H9 (cell line): ENCODE results near the gene FBXL2. TPM values are rescaled to one million over a fixed set of nuclear protein-coding genes. Genes with fewer than 3 reads are reported as not detected.

Source experiments
- DNase-seq: peaks from one replicate; pipeline ENCODE4 v3.0.0-alpha.2; 2017
- H2AFZ ChIP-seq: one replicate; pipeline ENCODE4 v1.6.1; 2013; ENCODE audit warnings: mild to moderate bottlenecking, low read length, control low read depth, moderate library complexity
- H2AK5ac ChIP-seq: 2 replicates; pipeline ENCODE4 v1.6.1; 2013; ENCODE audit warnings: low read length, control low read depth, mixed read lengths; ENCODE audit not compliant: insufficient read length
- H2BK120ac ChIP-seq: one replicate; pipeline ENCODE4 v1.6.1; 2013; ENCODE audit warnings: low read depth, mild to moderate bottlenecking, low read length, control low read depth, inconsistent platforms; ENCODE audit not compliant: poor library complexity, severe bottlenecking
- H2BK12ac ChIP-seq: 2 replicates; pipeline ENCODE4 v1.6.1; 2013; ENCODE audit warnings: low read length, control low read depth, mixed read lengths, low read depth; ENCODE audit not compliant: insufficient read length
- H2BK15ac ChIP-seq: 2 replicates; pipeline ENCODE4 v1.6.1; 2013; ENCODE audit warnings: low read depth, low read length, control low read depth
- H2BK20ac ChIP-seq: one replicate; pipeline ENCODE4 v1.6.1; 2013; ENCODE audit warnings: low read depth, mild to moderate bottlenecking, low read length, control low read depth, inconsistent platforms; ENCODE audit not compliant: poor library complexity, severe bottlenecking
- H2BK5ac ChIP-seq: 2 replicates; pipeline ENCODE4 v1.6.1; 2013; ENCODE audit warnings: low read length, control low read depth, mixed read lengths; ENCODE audit not compliant: insufficient read length
- H3K14ac ChIP-seq: 2 replicates; pipeline ENCODE4 v1.6.1; 2013; ENCODE audit warnings: low read length, control low read depth; ENCODE audit not compliant: insufficient read depth
- H3K18ac ChIP-seq: 2 replicates; pipeline ENCODE4 v1.6.1; 2013; ENCODE audit warnings: low read depth, mild to moderate bottlenecking, mixed read lengths, low read length, control low read depth; ENCODE audit not compliant: insufficient read length
- H3K23ac ChIP-seq: 2 replicates; pipeline ENCODE4 v1.6.1; 2013; ENCODE audit warnings: low read length, control low read depth, mixed read lengths, low read depth; ENCODE audit not compliant: insufficient read length
- H3K23me2 ChIP-seq: 2 replicates; pipeline ENCODE4 v1.6.1; 2013; ENCODE audit warnings: low read depth, mild to moderate bottlenecking, mixed read lengths, low read length, control low read depth; ENCODE audit not compliant: insufficient read length, poor library complexity, severe bottlenecking
- H3K27ac ChIP-seq: 2 replicates; pipeline ENCODE4 v1.5.1; 2013; ENCODE audit warnings: low read length, control low read depth, mixed read lengths, low read depth; ENCODE audit not compliant: insufficient read length
- H3K27me3 ChIP-seq: 2 replicates; pipeline ENCODE4 v1.6.1; 2013; ENCODE audit warnings: low read length, control low read depth, inconsistent platforms; ENCODE audit not compliant: insufficient read depth
- H3K4ac ChIP-seq: 2 replicates; pipeline ENCODE4 v1.6.1; 2013; ENCODE audit warnings: low read depth, mild to moderate bottlenecking, control low read depth, inconsistent platforms, low read length, moderate library complexity
- H3K4me1 ChIP-seq: 2 replicates; pipeline ENCODE4 v1.6.1; 2013; ENCODE audit warnings: low read length, control low read depth, inconsistent platforms; ENCODE audit not compliant: insufficient read depth
- H3K4me2 ChIP-seq: 2 replicates; pipeline ENCODE4 v1.6.1; 2013; ENCODE audit warnings: low read length, control low read depth, mixed read lengths; ENCODE audit not compliant: insufficient read length, insufficient read depth
- H3K56ac ChIP-seq: 2 replicates; pipeline ENCODE4 v1.6.1; 2013; ENCODE audit warnings: low read depth, mild to moderate bottlenecking, mixed read lengths, low read length, control low read depth; ENCODE audit not compliant: insufficient read length
- H3K79me1 ChIP-seq: 2 replicates; pipeline ENCODE4 v1.6.1; 2013; ENCODE audit warnings: low read depth, mild to moderate bottlenecking, moderate library complexity, low read length, control low read depth, inconsistent platforms; ENCODE audit not compliant: insufficient read depth, poor library complexity, severe bottlenecking
- H3K79me2 ChIP-seq: 2 replicates; pipeline ENCODE4 v1.6.1; 2013; ENCODE audit warnings: low read length, control low read depth, inconsistent platforms; ENCODE audit not compliant: insufficient read depth
- H3K9ac ChIP-seq: 2 replicates; pipeline ENCODE4 v1.6.1; 2013; ENCODE audit warnings: low read length, control low read depth, mixed read lengths; ENCODE audit not compliant: insufficient read length; ENCODE audit errors: extremely low read depth
- H3K9me3 ChIP-seq: one replicate; pipeline ENCODE4 v1.6.1; 2013; ENCODE audit warnings: low read depth, low read length, inconsistent platforms; ENCODE audit not compliant: control insufficient read depth
- H3T11ph ChIP-seq: one replicate; pipeline ENCODE4 v1.6.1; 2013; ENCODE audit warnings: mild to moderate bottlenecking, low read length, control low read depth, inconsistent platforms
- H4K20me1 ChIP-seq: one replicate; pipeline ENCODE4 v1.6.1; 2013; ENCODE audit not compliant: control insufficient read depth, insufficient read length, insufficient read depth
- H4K5ac ChIP-seq: 2 replicates; pipeline ENCODE4 v1.6.1; 2013; ENCODE audit warnings: low read depth, mild to moderate bottlenecking, mixed read lengths, low read length, control low read depth; ENCODE audit not compliant: insufficient read length
- H4K8ac ChIP-seq: replicated peaks from 2 replicates; pipeline ENCODE4 v1.6.1; 2013; ENCODE audit warnings: low read length, control low read depth, mixed read lengths, low read depth; ENCODE audit not compliant: insufficient read length
- H4K91ac ChIP-seq: 2 replicates; pipeline ENCODE4 v1.6.1; 2013; ENCODE audit warnings: low read depth, mild to moderate bottlenecking, moderate library complexity, mixed read lengths, low read length, control low read depth; ENCODE audit not compliant: insufficient read length
- H3K27ac Mint-ChIP-seq, 3 experiments: 2 replicates in 2 of 3; 3 replicates in 1 of 3; pipeline ENCODE4 v1.8.0; 2020 to 2021; ENCODE audit warnings: mixed read lengths in 3 of 3, mild to moderate bottlenecking in 1 of 3, moderate library complexity in 1 of 3
- H3K27me3 Mint-ChIP-seq: 2 replicates; pipeline ENCODE4 v1.8.0; 2021; ENCODE audit warnings: low read depth, mild to moderate bottlenecking, moderate library complexity, mixed read lengths
- H3K36me3 Mint-ChIP-seq, 3 experiments: 2 replicates in 2 of 3; 3 replicates in 1 of 3; pipeline ENCODE4 v1.8.0; 2020 to 2021; ENCODE audit warnings: low read depth in 3 of 3, mixed read lengths in 3 of 3; ENCODE audit not compliant: insufficient read depth in 1 of 3
- H3K4me1 Mint-ChIP-seq, 2 experiments: 2 replicates each; pipeline ENCODE4 v1.8.0; 2020; ENCODE audit warnings: mixed read lengths in 2 of 2
- H3K4me3 Mint-ChIP-seq, 2 experiments: 2 replicates in 1 of 2; 3 replicates in 1 of 2; pipeline ENCODE4 v1.8.0; 2020 to 2021; ENCODE audit warnings: mild to moderate bottlenecking in 2 of 2, mixed read lengths in 2 of 2, moderate library complexity in 1 of 2
- H3K9me3 Mint-ChIP-seq, 2 experiments: 2 replicates in 1 of 2; 3 replicates in 1 of 2; pipeline ENCODE4 v1.8.0; 2020; ENCODE audit warnings: mild to moderate bottlenecking in 2 of 2, mixed read lengths in 2 of 2, moderate library complexity in 1 of 2
- CTCF ChIP-seq: fragments of 200-600 bp; sonication (generic); conservative IDR thresholded peaks from 3 replicates; pipeline ENCODE4 v1.8.0; 2021; ENCODE audit warnings: antibody characterized with exemption, mild to moderate bottlenecking
- total RNA-seq: library from RNA; stranded (reverse); gene quantifications from 2 replicates; pipeline ENCODE4 v1.2.1, GENCODE V29; 2021

Gene FBXL2
- total RNA-seq, 1 experiment from 2014 or later = 2.7 TPM

- Histone ChIP-seq H4K91ac (no peak overlapping the region), H3K23me2 (no peaks in the 10 kb centered on the region), H3K27me3 (no peaks in the 10 kb centered on the region), H3K56ac (no peak overlapping the region), H3K23ac (no peak overlapping the region), H2AK5ac (no peak overlapping the region), H3K4ac (no peak overlapping the region), H2BK15ac (no peak overlapping the region), H2BK5ac (no peak overlapping the region), H4K8ac (no peak overlapping the region), H3K79me2 (no peaks in the 10 kb centered on the region), H3K9me3 (no peaks in the 10 kb centered on the region), H3K4me1 (no peaks in the 10 kb centered on the region; the same call in 1 of the 2 replicates), H3K79me1 (no peaks in the 10 kb centered on the region), H2BK120ac (no peak overlapping the region), H3K18ac (no peak overlapping the region), H3K14ac (no peak overlapping the region), H3K4me2 (no peak overlapping the region), H3T11ph (no peak overlapping the region), H2BK12ac (no peak overlapping the region), H3K27ac (no peak overlapping the region), H2AFZ (no peak overlapping the region), H3K9ac (no peak overlapping the region), H4K20me1 (no peaks in the 10 kb centered on the region), H4K5ac (no peak overlapping the region), H2BK20ac (no peak overlapping the region)
- Mint-ChIP-seq H3K27me3 (no peaks in the 10 kb centered on the region; the same call in 1 of the 2 replicates), H3K4me1 (peaks cover 15 to 21% of the 10 kb centered on the region in 2 experiments), H3K4me3 (no peak overlapping the region), H3K27ac (peak overlapping the region in 1 of 3 experiments; percentile 31; a peak in 1 of 7 replicates), H3K9me3 (peaks cover 6 to 10% of the 10 kb centered on the region in 2 experiments; a peak in 4 of 5 replicates), H3K36me3 (peaks cover 0 to 6% (median 6%) of the 10 kb centered on the region in 3 experiments; a peak in 4 of 7 replicates)
- TF ChIP-seq CTCF = no peak
- DNase-seq = no peak
Measured at GRCh38 chr3:33314993-33315392, 37.8 kb downstream of the FBXL2 start.
